Activated CD4-positive, alpha-beta T cell treated with anti-CD3 and anti-CD28 coated beads, Interleukin-2, amount 10 ng/mL, durations not matched to agents 7 days and 5 days (primary cell): Measurements from ENCODE around the gene TSEN2. TPM values are rescaled to one million over a fixed set of nuclear protein-coding genes. Genes with fewer than 3 reads are reported as not detected.

Experiments used
- CTCF ChIA-PET: fragments of 350-600 bp; sonication (Branson Sonifier 250); formaldehyde crosslinking; loops from one replicate; lab custom pipeline; 2021; ENCODE audit warnings: antibody characterized with exemption; lab: Charles Lee
- POLR2A ChIA-PET: fragments of 350-600 bp; sonication (Branson Sonifier 250); formaldehyde crosslinking; loops from one replicate; lab custom pipeline; 2021; ENCODE audit warnings: antibody characterized with exemption; lab: Charles Lee
- DNase-seq: peaks from one replicate; pipeline ENCODE4 v3.0.0-alpha.2; 2020
- H3K27ac Mint-ChIP-seq: one replicate; pipeline ENCODE4 v1.8.0; 2021; ENCODE audit warnings: mild to moderate bottlenecking, moderate library complexity, mixed read lengths
- H3K27me3 Mint-ChIP-seq: one replicate; pipeline ENCODE4 v1.8.0; 2021; ENCODE audit warnings: mixed read lengths
- H3K36me3 Mint-ChIP-seq: one replicate; pipeline ENCODE4 v1.8.0; 2021; ENCODE audit warnings: low read depth, mixed read lengths
- H3K4me1 Mint-ChIP-seq: one replicate; pipeline ENCODE4 v1.8.0; 2021; ENCODE audit warnings: mixed read lengths
- H3K4me3 Mint-ChIP-seq: one replicate; pipeline ENCODE4 v1.8.0; 2021; ENCODE audit warnings: mild to moderate bottlenecking, moderate library complexity, mixed read lengths
- H3K9me3 Mint-ChIP-seq: one replicate; pipeline ENCODE4 v1.8.0; 2021; ENCODE audit warnings: mixed read lengths
- total RNA-seq, 2 experiments: library from RNA; stranded (reverse); gene quantifications; one replicate each; pipeline ENCODE4 v1.2.3, GENCODE V29; 2021

TSEN2 gene
- total RNA-seq, 2 experiments from 2014 or later: 10.4 to 11.5 TPM

GRCh38 chr3:12574131-12574530, 89.9 kb downstream of the TSEN2 start:
- POLR2A ChIA-PET: no interaction called here
- peaks cover 75% of the 10 kb centered on the region for H3K36me3 Mint-ChIP-seq
- no peak overlapping the region for H3K27ac Mint-ChIP-seq
- DNase-seq: no peak
- CTCF ChIA-PET: interaction anchor here (0.6 to 1.7 kb wide), 4 partner anchors 14 to 204 kb away, joined by 3 to 5 read pairs (median 3); no protein-coding TSS in a partner anchor
- no peaks in the 10 kb centered on the region for H3K4me1 Mint-ChIP-seq
- no peaks in the 10 kb centered on the region for H3K27me3 Mint-ChIP-seq
- H3K9me3 Mint-ChIP-seq: no peaks in the 10 kb centered on the region
- H3K4me3 Mint-ChIP-seq: no peak overlapping the region

GRCh38 chr3:12574661-12575060, 90.4 kb downstream of the TSEN2 start:
- Mint-ChIP-seq H3K36me3 (peaks cover 74% of the 10 kb centered on the region), H3K27ac (no peak overlapping the region), H3K27me3 (no peaks in the 10 kb centered on the region), H3K9me3 (no peaks in the 10 kb centered on the region), H3K4me3 (no peak overlapping the region), H3K4me1 (no peaks in the 10 kb centered on the region)
- POLR2A ChIA-PET: no interaction called here
- DNase-seq: no peak
- CTCF ChIA-PET: interaction anchor here (0.6 to 1.7 kb wide), 3 partner anchors 14 to 204 kb away, joined by 3 to 5 read pairs (median 3); no protein-coding TSS in a partner anchor

- POLR2A ChIA-PET: interaction anchor here (0.6 kb wide), 1 partner anchor 58 kb away, joined by 3 read pairs; no protein-coding TSS in a partner anchor
- H3K4me3 Mint-ChIP-seq: no peak overlapping the region
- H3K27me3 Mint-ChIP-seq: no peaks in the 10 kb centered on the region
- H3K27ac Mint-ChIP-seq: no peak overlapping the region
- peaks cover 63% of the 10 kb centered on the region for H3K36me3 Mint-ChIP-seq
- DNase-seq: no peak
- H3K4me1 Mint-ChIP-seq: no peaks in the 10 kb centered on the region
- no peaks in the 10 kb centered on the region for H3K9me3 Mint-ChIP-seq
- CTCF ChIA-PET: interaction anchor here (0.7 kb wide), 1 partner anchor 1145 kb away, joined by 3 read pairs; no protein-coding TSS in a partner anchor
Measured at GRCh38 chr3:12577379-12577778, 93.1 kb downstream of the TSEN2 start.

- no peaks in the 10 kb centered on the region for H3K27me3 Mint-ChIP-seq
- POLR2A ChIA-PET: interaction anchor here (0.6 kb wide), 1 partner anchor 313 kb away, joined by 7 read pairs; no protein-coding TSS in a partner anchor
- H3K27ac Mint-ChIP-seq: no peak overlapping the region
- peaks cover 65% of the 10 kb centered on the region for H3K36me3 Mint-ChIP-seq
- no peaks in the 10 kb centered on the region for H3K4me1 Mint-ChIP-seq
- CTCF ChIA-PET: interaction anchor here (0.6 to 1.0 kb wide), 3 partner anchors 9 to 19 kb away, joined by 3 to 6 read pairs (median 3); no protein-coding TSS in a partner anchor
- no peaks in the 10 kb centered on the region for H3K9me3 Mint-ChIP-seq
- H3K4me3 Mint-ChIP-seq: no peak overlapping the region
- no peak for DNase-seq
Measured at GRCh38 chr3:12578742-12579141, 94.5 kb downstream of the TSEN2 start.

GRCh38 chr3:12579456-12579855, 95.2 kb downstream of the TSEN2 start:
- Mint-ChIP-seq H3K9me3 (no peaks in the 10 kb centered on the region), H3K27ac (no peak overlapping the region), H3K36me3 (peaks cover 68% of the 10 kb centered on the region), H3K4me1 (no peaks in the 10 kb centered on the region), H3K27me3 (no peaks in the 10 kb centered on the region), H3K4me3 (no peak overlapping the region)
- CTCF ChIA-PET: interaction anchor here (0.6 kb wide), 1 partner anchor 112 kb away, joined by 3 read pairs; no protein-coding TSS in a partner anchor
- POLR2A ChIA-PET: no interaction called here
- no peak for DNase-seq

- Mint-ChIP-seq H3K27ac (no peak overlapping the region), H3K4me3 (no peak overlapping the region), H3K27me3 (no peaks in the 10 kb centered on the region), H3K9me3 (no peaks in the 10 kb centered on the region), H3K36me3 (peaks cover 69% of the 10 kb centered on the region), H3K4me1 (no peaks in the 10 kb centered on the region)
- ChIA-PET CTCF (interaction anchor here (0.6 kb wide), 1 partner anchor 112 kb away, joined by 3 read pairs; no protein-coding TSS in a partner anchor), POLR2A (no interaction called here)
- DNase-seq: no peak
Measured at GRCh38 chr3:12579905-12580304, 95.6 kb downstream of the TSEN2 start.

GRCh38 chr3:12582730-12583129, 98.5 kb downstream of the TSEN2 start:
- no peak for DNase-seq
- no peaks in the 10 kb centered on the region for H3K9me3 Mint-ChIP-seq
- no peaks in the 10 kb centered on the region for H3K4me1 Mint-ChIP-seq
- H3K4me3 Mint-ChIP-seq: no peak overlapping the region
- peaks cover 53% of the 10 kb centered on the region for H3K36me3 Mint-ChIP-seq
- no peaks in the 10 kb centered on the region for H3K27me3 Mint-ChIP-seq
- CTCF ChIA-PET: interaction anchor here (1.1 to 1.9 kb wide), 3 partner anchors 10 to 25 kb away, joined by 3 to 7 read pairs (median 3); no protein-coding TSS in a partner anchor
- peak overlapping the region; percentile 25 for H3K27ac Mint-ChIP-seq
- POLR2A ChIA-PET: no interaction called here

Other genes with a start within 250 kb of the TSEN2 start
- under 1 TPM; 0.52 to 0.55 TPM for gene PPARG, start 195.4 kb upstream of the TSEN2 start, total RNA-seq
- gene MKRN2OS, start 61.0 kb downstream of the TSEN2 start, total RNA-seq: not detected
- gene MKRN2, start 72.6 kb downstream of the TSEN2 start, total RNA-seq: 10 to 100 TPM; 20.8 to 20.9 TPM
- 10 to 100 TPM; 90.1 to 90.9 TPM for gene RAF1, start 179.6 kb downstream of the TSEN2 start, total RNA-seq